ENCODE results near the gene ZMIZ1.

DNA sequence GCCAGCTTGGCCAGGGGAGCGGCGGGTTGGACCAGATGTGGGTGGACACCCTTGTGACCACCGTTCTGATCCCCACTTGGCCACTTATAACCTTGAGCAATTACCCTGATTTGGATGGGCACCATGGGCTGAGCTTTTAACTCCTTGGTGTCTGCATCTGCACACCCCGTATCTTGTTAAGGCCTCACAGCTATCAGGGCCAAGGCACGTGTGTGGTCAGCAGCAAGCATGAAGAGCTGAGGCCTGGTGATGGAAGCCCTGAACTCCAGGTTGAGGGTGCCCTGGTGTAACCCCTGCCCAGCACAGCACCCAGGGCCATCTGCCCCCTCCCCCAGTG, 89.2 kb downstream of the ZMIZ1 start:
- TF ChIP-seq, protein P1, sequence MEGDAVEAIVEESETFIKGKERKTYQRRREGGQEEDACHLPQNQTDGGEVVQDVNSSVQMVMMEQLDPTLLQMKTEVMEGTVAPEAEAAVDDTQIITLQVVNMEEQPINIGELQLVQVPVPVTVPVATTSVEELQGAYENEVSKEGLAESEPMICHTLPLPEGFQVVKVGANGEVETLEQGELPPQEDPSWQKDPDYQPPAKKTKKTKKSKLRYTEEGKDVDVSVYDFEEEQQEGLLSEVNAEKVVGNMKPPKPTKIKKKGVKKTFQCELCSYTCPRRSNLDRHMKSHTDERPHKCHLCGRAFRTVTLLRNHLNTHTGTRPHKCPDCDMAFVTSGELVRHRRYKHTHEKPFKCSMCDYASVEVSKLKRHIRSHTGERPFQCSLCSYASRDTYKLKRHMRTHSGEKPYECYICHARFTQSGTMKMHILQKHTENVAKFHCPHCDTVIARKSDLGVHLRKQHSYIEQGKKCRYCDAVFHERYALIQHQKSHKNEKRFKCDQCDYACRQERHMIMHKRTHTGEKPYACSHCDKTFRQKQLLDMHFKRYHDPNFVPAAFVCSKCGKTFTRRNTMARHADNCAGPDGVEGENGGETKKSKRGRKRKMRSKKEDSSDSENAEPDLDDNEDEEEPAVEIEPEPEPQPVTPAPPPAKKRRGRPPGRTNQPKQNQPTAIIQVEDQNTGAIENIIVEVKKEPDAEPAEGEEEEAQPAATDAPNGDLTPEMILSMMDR (IDR thresholded peaks at IDR 0.05): no peak
- no peak for TF ChIP-seq EP300 (IDR thresholded peaks at IDR 0.05)

Measured in suprapubic skin (tissue), 3 donors.